22Rv1 (cell line): Measurements from ENCODE around the gene SVOPL.

Source experiments
- CTCF ChIP-seq: fragments of 450-650 bp; IDR thresholded peaks from 2 replicates; pipeline ENCODE4 v1.5.1; 2017; ENCODE audit warnings: mild to moderate bottlenecking
- ZFX ChIP-seq: fragments of 450-650 bp; IDR thresholded peaks from 2 replicates; pipeline ENCODE4 v1.6.1; 2017; ENCODE audit warnings: antibody characterized with exemption, borderline replicate concordance

- TF ChIP-seq CTCF, result no peak
- no peak for TF ChIP-seq ZFX
Observed at GRCh38 chr7:138657854-138658386, 43.2 kb downstream of the SVOPL start.
